NCI-H524 (cell line): Measurements from ENCODE around the gene LMF1.
"Not testable (repeated sequence)": the region's sequence is repeated elsewhere in the genome, so short reads cannot be mapped to it uniquely, and the experiment has no call there.

ENCODE experiments used
- DNase-seq, 2 experiments: peaks; one replicate each; lab custom pipeline; 2025; lab: John Stamatoyannopoulos, UW

The LMF1 gene

DNA sequence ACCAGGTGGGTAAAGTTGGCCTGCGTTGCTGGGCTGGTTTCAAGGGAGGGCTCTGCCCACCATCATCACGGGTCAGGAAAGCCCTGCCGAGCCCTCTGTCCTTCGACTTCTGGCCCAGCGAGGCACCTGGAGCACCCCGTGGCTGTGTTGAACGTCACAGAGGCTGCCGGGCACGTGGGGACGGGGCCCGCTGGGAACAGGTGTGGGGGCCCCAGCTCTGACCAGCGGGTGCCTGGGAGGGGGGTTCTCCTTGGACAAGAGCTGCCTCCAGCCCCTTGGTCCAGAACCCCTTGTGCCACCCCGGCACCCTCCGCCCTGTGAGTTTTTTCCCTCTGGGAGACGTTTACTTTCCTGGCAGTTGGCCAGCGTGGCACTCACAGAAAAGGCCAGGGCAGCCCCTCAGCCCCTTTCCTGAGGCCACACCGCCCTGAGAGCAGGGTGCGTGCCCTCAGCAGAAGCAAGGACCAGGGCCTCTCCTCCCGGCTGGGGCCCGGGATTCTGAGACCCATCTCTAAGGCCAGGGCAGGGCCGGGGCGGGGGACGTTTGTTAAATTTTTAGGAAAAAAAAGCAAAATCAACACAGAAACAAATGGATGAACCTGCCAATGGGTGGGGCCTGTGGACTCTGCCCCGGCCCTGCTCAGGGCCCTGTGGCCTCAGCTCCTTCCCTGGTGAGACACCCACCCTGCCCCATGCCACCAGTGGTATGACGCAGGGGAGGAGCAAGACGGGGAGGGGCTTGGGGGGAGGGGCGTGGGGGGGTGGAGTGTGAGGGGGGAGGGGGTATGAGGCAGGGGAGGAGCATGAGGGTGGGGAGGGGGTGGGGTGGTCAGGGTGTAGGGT, 139.0 kb downstream of the LMF1 start:
- DNase-seq, result no peak

DNA sequence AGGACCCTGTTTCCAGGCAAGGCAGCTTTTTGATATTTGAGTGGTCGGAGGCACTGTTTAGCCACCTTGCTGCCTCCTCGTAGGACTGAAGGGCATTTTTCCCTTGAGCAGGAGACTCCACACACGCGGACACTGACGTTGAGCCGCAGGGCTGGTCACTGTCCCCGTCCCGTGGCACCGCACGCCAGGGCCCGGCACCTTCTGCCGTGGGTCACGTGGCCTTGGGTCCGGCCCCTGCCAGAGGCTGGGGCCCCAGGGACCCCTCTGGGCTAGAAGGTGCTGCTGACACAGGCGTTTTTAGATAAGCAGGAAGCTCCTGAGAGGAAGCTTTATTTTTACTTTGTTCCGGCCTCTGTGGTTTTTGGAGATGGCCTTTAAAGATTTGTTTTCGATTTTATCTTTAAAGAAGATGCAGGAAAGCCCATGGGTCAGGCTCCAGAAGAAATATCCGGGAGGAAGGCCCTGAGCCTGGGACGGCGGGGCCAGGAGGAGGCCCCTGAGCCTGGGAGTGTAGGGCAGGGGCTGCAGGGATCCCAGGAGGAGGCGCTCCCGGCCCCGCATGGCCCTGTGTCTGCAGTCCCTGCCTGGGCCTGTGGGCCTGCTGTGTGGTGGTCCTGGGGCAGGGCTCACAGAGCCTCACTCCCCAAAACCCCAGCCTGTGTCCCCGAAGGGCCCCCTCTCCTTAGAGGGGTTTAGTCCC, 139.8 kb downstream of the LMF1 start:
- no peak for DNase-seq

DNA sequence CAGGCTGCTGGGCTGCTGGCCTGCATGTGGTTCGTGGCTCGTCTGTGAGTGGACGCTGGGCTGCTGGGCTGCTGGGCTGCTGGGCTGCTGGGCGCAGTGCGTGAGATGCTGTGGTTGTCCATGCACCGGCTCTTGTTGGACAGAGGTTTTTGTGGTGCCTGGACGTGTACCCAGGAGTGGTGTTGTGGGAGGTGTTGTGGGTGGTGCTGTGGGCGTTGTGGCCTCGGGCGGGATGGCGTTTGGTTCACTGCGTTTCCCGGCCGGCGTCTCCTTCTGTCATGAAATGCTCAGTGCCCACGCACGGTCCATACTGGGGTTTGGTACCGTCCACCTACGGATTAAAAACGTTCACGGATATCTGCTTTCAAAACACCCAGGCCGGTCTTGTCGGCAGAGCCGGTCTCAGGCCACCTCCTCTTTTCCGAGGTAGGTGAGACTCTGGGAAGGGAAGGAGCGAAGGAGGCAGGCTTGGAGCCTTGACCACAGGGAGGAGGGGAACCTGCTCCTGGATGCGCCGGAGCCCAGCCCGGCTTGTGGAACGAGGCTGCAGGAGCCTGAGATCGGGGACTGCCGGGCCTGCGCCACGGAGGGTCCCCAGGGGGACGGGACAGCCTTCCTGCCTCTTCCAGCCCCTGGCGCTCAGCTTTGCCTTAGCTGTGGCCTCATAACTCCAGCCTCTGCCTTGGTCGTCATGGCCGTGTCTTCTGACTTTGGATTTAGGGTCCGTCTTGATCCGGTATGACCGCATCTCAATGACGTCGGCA, 140.5 kb downstream of the LMF1 start:
- no peak for DNase-seq

DNA sequence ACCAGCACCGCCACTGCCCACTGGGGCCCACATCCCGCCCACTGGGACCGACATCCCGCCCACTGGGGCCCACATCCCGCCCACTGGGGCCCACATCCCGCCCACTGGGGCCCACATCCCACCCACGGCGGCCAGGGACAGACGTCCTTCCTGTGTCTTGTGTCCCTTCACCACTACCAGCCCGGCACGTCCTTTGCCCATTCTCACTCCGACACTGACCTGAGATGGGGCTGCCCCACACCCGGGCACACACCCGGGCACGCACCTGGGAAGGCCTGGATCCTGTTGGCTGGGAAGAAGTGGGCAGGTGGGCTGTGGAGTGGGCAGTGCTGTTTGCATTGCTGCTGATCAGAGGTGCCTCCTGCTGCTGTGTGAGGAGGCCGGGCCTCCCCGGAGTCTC, 141.9 kb downstream of the LMF1 start:
- DNase-seq, result no peak

DNA sequence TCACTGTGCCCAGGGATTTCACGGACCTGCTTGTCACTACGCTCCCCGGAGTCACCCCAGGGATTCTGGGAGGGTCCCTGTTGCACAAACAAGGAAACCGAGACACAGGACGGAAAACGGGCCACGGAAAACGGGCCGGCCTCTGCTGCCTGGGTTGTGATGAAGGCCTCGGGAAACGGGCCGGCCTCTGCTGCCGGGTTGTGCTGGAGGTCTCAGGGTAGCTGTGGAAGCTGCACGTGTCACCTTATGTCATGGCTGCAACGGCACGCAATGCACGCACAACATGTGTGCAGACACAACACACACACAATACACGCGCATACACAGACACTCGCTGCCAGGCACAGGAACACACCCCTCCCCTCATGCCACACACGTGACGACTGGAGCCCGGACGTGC, 143.3 kb downstream of the LMF1 start:
- no peak for DNase-seq

DNA sequence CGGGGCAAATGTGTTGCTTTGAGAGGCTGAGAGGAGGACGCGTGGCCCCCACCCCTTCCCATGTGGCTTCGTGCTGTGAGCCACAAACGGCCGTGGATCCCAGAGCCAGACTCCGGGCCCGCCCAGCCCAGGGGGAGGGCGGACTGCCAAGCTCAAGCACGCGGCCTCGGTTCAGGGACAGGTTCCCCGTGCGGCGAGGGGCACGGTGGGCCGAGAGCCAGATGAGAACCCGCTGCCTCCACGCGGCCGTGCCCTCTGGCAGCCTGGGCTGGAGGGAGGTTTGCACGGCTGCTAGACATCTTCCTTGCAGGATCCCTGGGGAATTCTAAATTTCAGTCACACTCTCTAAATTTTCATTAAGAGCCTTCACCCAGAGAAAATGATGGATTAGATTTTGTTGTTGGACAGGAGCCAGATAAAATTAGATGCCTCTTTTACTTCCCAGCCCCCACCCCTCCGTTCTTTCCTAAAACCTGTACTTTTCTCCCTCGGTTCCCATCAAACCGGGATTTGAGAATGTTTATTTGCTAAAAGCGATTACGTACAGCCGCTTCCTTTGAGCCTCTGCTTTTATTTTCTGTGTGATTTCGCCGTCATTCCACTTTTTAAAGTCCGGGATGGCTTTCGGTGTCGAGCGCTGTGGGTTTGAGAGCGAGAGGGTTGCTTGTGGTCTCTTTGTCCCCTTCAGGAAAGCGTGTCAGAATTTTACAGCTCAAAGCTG, 145.3 kb downstream of the LMF1 start:
- DNase-seq, result peak in 1 of 2 experiments; percentile 66

DNA sequence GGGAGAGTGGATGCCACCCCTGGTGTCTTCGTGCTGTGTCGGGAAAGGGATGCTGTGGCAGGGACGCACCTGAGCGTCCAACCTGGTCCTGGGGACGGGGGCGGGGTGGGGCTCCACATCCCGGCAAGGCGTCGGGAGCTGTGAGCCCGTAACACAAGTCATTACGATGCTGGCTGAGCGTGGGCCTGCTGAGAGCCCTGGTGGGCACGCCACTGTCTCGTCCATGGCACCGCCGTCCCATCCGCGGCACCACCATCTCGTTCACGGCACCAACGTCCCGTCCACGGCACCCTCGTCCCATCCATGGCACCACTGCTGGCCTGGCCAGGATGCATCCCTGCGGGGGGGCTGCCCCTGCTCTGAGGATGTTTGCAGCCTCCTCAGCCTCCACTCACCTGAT, 146.2 kb downstream of the LMF1 start:
- DNase-seq, result no peak

DNA sequence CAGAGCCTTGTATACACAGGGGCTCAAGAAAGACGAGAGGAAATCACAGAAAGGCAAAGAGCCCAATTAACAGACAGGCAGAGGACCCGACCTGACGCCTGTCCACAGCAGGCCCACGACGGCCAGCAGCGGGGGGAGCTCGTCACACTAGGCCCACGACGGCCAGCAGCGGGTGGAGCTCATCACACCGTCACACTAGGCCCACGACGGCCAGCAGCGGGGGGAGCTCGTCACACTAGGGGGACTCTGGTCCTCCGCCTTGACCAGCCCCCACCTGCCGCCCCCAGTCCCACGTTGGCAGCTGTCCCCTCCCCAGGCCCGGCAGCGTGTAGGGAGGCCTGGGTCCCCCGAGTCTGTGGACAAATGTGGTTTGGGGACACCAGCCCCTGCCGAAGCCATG, 146.6 kb downstream of the LMF1 start:
- DNase-seq, result no peak

DNA sequence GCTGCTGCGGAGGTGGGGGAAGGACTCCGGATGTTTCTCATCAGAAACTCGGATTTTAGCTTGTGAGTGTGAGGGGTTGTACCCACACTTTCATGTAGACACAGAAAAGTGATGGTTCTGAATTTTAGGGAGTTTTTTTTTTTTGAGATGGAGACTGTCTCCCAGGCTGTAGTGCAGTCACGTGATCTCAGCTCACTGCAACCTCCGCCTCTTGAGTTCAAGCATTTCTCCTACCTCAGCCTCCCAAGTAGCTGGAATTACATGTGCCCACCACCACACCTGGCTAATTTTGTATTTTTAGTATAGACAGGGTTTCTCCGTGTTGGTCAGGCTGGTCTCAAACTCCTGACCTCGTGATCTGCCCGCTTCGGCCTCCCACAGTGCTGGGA, 147.9 kb downstream of the LMF1 start:
- no peak for DNase-seq

DNA sequence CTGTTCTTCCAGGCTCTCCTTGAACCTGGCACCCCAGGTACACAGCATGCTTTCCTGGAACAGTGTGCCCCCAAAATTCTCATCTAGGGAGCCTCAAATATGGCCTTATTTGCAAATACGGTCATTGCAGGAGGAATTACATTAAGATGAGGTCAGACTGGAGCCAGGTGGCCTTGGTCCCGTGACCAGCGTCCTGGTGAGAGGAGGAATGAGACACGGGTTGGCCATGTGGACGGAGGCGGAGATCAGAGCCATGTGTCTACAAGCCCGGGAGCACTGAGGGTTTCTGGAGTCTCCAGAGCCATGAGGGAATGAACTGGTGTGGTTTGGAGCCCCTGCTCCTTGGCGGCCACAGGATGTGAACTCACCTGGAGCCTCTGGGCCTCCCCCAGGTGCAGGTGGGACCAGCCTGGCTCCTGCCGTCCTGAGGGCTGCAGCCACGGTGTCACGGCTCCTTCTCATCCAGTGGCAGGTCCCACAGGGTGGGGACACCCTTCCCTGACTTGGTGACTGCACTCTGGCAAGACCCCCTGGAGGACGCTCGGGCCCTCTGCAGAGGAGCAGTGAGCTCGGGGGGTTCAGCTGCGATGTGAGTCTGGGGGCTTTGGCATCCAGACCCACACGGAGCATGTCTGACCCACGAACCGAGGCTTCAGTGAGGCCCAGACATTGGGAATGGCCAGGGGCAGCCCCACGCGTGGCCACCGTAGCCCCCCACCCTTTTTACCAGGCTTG, 148.4 kb downstream of the LMF1 start:
- DNase-seq, result no peak

DNA sequence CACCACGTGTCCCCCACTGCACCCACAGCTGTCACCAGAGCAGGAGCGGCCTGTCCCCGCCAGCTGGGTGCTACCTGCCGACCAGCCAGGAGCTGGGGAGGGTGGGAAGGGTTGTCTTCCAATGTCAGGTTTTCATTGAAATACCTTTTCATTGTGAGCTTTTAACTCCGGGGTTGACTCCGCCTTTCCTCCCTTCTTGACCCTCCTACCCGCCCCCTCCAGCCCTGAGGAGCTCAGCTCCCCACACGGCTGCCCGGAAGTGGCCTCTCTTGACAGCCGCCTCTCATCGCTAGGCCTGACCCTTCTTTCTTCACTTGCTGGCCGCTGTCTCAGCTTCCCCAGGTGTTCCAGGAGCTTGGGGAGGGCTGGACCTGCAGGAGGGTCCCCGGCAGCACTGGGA, 149.0 kb downstream of the LMF1 start:
- DNase-seq, result no peak

DNA sequence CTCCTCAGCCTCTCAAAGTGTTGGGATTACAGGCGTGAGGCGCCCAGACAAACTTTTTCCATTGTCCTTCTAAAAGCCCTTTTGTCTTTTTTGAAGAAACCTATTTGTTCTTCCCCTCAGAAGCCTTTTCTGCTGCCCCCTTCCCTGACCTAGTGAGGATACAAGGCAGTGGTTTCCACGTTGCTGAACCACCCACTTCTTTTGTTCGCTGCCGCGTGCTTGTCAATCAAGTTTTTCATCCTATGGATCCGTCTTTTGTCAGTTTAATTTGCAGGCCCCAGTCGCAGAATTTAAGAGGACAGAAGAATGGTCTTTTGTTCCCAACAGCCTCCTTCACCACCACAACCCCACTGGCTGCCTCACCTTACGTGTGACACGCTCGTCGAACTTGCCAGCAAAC, 150.0 kb downstream of the LMF1 start:
- DNase-seq, result no peak

DNA sequence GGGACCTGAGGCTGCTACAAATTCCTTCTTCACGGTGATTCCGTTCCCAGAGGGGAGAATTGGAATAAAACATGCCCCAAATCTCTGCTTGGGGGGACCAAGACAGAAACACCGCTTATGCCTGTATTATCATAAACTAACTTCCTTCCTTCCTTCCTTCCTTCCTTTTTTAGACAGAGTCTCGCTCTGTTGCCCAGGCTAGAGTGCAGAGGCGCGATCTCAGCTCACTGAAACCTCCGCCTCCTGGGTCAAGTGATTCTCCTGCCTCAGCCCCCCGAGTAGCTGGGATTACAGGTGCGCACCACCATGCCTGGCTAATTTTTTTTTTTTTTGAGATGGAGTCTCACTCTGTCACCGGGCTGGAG, 150.8 kb downstream of the LMF1 start:
- DNase-seq, result not testable (repeated sequence)

DNA sequence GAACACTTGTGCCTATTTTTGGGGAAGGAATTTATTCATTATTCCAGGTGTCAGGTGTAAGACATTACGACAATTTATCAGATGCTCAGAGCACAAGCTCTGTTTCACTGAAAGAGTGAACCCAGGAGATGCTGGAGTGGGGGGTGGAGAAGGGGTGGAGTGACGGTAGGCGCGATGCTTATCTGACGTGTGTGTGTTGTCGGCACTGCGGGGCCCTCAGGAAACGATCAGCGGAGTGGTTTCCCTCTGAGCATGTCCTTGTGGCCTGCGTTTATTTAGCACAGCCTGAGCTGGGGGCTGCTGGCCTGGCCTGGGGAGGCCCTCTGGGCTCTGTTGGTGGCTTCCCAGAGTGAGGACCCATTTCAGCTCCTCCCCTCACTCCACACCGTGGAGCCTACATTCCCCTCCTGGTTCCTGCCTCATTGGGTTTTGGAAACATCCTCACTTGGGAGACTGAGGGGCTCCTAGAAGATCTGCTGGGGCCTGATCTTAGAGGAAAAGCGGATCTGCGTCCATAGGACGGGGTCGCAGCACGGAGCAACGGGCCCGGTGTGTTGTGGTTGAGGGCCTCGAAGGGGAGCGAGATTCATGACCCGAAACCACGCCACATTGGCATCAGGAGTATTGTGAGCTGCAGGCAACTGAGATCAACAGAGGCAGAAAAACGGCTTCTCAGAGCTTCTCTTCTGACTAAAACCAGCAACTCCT, 151.3 kb downstream of the LMF1 start:
- no peak for DNase-seq

DNA sequence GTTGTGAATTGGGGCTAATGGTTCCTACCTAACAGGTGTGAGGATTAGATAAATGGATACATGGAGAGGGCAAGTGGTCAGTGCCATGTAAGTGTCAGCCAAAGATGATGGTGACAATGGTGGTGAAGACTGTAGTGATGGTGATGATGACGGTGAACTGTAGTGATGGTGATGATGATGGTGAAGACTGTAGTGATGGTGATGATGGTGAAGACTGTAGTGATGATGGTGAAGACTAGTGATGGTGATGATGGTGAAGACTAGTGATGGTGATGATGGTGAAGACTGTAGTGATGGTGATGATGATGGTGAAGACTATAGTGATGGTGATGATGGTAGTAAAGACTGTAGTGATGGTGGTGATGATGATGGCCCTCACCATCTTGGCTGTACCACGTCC, 152.2 kb downstream of the LMF1 start:
- no peak for DNase-seq

DNA sequence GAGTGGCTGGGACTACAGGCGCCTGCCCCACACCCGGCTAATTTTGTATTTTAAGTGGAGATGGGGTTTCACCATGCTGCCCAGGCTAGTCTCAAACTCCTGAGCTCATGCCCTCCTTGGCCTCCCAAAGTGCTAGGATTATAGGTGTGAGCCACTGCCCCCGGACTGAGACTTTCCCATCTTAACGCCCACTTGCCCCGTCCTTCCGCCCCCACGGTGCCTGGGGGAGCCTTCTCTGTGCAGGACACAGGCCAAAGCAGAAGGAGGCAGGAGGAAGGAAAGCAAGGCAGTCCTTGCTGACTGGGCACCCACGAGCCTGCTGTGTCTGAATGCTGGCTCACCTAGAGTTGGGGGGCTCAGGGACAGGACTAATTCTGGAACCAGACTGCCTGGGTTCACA, 152.7 kb downstream of the LMF1 start:
- no peak for DNase-seq

DNA sequence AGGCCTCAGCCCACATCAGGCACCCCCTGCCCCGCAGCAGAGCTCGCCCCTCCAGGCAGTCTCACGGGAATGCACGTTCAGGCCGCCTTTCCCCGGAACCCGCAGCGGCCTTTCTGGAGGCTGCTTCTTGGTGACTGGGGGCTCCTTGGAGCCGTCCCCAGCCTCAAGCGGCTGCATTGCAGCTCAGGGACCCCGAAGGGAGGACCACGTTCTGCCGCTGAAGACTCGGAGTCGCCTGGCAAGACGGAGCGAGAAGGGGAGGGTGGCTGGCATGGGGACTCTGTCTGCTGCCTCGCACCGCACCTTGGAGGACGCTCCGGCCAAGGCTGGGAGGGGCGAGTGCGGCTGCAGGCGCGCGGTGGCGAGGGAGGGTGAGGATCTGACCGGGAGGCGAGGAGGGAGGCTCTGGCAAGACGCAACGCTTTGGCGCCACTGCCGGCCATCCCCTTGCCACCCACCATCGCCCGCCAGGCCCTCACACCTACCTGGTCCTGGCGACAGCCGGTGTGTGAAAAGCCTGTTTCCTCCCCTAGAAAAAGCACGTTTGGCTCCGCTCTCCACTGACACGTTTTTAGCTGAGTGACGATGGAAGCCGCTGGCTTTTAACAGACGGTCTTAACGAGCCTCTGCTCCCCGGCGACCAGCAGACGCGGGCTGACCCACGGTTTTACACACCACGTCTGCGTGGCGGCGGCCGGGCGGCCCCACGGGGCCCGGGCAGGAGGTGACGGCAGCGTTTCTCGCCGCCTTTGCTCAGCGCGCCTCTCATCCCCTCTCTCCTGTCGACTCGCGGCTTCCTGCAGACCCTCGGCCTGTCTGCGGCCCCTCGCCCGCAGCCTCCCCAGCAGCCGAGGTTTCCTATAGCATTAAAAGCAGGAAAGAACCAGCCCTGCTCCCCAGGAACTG, 153.5 kb downstream of the LMF1 start:
- DNase-seq, result no peak

DNA sequence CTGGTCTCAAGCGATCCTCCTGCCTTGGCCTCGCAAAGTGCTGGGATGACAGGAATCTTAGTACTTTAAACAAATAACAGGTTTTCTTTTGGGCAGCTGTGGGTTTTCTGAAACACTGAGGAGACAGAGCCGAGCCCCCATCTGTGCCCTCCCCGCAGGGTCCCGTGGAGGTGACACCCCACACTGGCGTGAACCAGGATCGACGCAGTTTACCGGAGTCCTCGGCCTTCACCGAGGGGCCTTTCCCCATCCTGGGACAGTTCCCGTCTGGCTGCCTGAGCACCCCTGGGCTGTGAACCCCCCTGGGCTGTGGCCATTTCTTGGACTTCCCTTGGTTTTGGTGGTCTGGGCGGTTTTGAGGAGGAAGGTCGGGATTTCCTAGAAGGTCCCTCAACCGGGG, 154.9 kb downstream of the LMF1 start:
- DNase-seq, result no peak

DNA sequence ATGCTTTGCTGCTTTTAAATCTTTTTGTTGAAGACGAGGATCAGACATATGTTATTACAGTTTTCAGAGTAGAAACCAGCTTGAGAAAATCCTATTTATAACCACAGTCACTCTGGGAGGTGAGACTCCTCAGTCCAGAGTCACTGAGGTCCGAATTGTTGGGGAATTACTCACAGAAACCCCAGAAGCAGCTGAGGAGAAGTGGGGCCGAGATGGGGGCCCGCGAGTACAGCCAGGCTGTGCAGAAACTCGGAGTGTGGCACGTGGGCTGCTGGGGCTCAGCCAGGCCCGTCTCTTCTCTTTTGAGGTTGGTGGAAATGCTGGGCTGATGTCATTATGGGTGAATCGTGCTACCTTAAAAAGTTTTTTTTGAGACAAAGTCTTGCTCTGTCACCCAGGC, 155.8 kb downstream of the LMF1 start:
- DNase-seq, result no peak

DNA sequence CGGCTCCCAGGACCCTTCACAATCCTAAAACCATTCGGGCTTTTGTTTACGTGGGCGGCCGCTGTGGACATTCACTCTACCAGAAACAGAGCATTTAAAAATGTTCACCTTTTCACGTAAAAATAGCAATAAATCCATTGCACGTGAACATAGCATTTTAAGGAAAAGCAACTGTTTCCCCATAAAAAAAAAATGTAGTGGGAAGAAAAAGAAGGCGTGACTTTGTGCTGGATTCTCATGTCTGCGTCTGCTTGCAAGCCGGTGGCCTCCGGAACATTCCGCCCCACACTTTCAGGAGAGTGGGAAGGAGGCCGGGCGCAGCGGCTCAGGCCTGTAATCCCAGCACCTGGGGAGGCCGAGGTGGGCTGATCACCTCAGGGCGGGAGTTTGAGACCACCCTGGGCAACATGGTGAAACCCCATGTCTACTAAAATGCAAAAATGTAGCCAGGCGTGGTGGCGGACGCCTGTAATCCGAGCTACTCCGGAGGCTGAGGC, 156.8 kb downstream of the LMF1 start:
- DNase-seq, result no peak
